Neural crest cell (in vitro differentiated cells): ENCODE data around the gene KIN. TPM values are rescaled to one million over a fixed set of nuclear protein-coding genes. Genes with fewer than 3 reads are reported as not detected.
"Not testable (repeated sequence)": the region's sequence is repeated elsewhere in the genome, so short reads cannot be mapped to it uniquely, and the experiment has no call there.

ENCODE experiments used
- DNase-seq: peaks from one replicate; pipeline ENCODE4 v3.0.0; 2021; ENCODE audit warnings: low read depth, mixed read lengths, low spot score
- H3K27ac Mint-ChIP-seq: one replicate; pipeline ENCODE4 v1.8.0; 2021; ENCODE audit warnings: mild to moderate bottlenecking, mixed read lengths; ENCODE audit not compliant: unreplicated experiment
- H3K27me3 Mint-ChIP-seq: 2 replicates; pipeline ENCODE4 v1.8.0; 2021; ENCODE audit warnings: low read depth, mild to moderate bottlenecking, mixed read lengths
- H3K36me3 Mint-ChIP-seq: 2 replicates; pipeline ENCODE4 v1.8.0; 2021; ENCODE audit warnings: low read depth, mild to moderate bottlenecking, mixed read lengths
- H3K4me1 Mint-ChIP-seq: 2 replicates; pipeline ENCODE4 v1.8.0; 2021; ENCODE audit warnings: mixed read lengths
- H3K4me3 Mint-ChIP-seq: one replicate; pipeline ENCODE4 v1.8.0; 2021; ENCODE audit warnings: mild to moderate bottlenecking, mixed read lengths
- H3K9me3 Mint-ChIP-seq: 2 replicates; pipeline ENCODE4 v1.8.0; 2021; ENCODE audit warnings: mixed read lengths
- CTCF ChIP-seq: fragments of 200-600 bp; sonication (generic); conservative IDR thresholded peaks from 2 replicates; pipeline ENCODE4 v1.5.0; 2021; ENCODE audit warnings: antibody characterized with exemption, mild to moderate bottlenecking
- total RNA-seq: library from RNA; stranded (reverse); gene quantifications from 2 replicates; pipeline ENCODE4 v1.2.1, GENCODE V29; 2021

Gene KIN
- total RNA-seq, 1 donor from 2014 or later = 17.3 TPM

DNA sequence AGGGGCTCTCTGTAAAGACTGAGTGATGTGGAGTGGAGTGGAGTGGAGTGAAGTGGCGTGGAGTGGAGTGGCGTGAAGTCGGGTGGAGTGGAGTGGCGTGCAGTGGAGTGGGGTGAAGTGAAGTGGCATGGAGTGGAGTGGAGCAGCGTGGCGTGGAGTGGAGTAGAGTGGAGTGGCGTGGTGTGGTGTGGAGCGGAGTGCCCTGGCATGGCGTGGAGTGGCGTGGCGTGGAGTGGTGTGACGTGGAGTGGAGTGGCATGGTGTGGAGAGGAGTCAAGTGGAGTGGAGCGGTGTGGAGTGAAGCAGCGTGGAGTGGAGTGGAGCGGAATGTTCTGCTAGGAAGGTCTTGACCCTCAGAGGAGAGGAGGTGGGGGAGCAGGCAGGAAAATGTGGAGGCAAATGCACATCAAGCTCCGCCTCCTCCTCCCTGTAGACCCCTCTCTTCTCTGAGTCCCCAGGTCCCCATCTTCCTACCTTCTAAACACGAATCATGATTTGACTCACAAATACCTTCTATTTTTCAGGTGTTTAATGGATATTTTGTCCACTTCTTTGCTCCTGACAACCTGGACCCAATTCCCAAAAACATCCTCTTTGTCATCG is 64.8 kb downstream of the KIN start:
- H3K27ac Mint-ChIP-seq = no peak overlapping the region
- no peaks in the 10 kb centered on the region for H3K36me3 Mint-ChIP-seq
- no peak for DNase-seq
- no peaks in the 10 kb centered on the region for H3K4me1 Mint-ChIP-seq
- H3K4me3 Mint-ChIP-seq = no peak overlapping the region
- TF ChIP-seq CTCF = no peak
- peaks cover 33% of the 10 kb centered on the region for H3K27me3 Mint-ChIP-seq
- H3K9me3 Mint-ChIP-seq = no peaks in the 10 kb centered on the region

DNA sequence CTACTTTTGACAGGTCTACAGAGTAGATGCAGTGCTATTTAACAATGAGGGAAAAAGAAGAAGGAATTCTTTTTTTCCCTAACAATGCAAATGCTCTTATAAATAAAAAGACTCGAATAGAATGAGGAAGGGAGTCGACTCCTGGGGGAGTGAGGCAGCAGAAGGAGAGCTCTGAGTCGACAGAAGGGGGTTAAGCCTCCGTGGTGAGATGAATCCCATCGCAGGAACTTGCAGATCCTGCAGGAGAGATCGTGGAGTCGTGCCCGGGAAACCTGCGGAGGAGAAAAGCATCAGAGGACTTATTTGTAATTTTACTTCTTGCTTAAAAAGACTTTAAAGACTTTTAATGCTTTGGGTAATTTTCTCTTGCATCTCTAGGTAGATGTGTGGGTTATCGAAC is 67.3 kb downstream of the KIN start:
- H3K27ac Mint-ChIP-seq = no peak overlapping the region
- no peak overlapping the region for H3K4me3 Mint-ChIP-seq
- H3K36me3 Mint-ChIP-seq = no peaks in the 10 kb centered on the region
- no peak for DNase-seq
- no peak for TF ChIP-seq CTCF
- H3K4me1 Mint-ChIP-seq = no peaks in the 10 kb centered on the region
- peaks cover 24% of the 10 kb centered on the region for H3K27me3 Mint-ChIP-seq
- no peaks in the 10 kb centered on the region for H3K9me3 Mint-ChIP-seq

- peaks cover 20% of the 10 kb centered on the region for H3K27me3 Mint-ChIP-seq
Measured at GRCh38 chr10:7718685-7719084, 69.1 kb downstream of the KIN start.

DNA sequence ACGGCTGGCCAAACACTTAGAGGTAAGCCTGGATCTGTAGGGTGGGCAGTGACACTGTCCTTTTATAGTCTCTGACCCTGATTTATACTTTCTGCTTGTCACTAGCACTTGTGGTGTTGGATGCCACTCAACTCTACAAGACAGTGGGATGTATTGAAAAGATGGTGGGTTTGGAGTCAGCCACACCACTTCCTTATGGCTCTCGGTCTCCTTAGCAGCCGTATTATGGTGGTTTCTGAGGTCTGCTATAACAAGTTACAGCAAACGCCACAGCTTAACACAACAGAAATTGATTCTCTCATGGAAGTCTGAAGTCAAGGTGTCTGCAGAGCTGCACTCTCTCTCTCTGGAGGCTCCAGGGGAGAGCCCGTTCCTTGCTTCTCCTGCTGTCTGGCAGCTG is 70.0 kb downstream of the KIN start:
- DNase-seq = no peak
- H3K36me3 Mint-ChIP-seq = no peaks in the 10 kb centered on the region
- TF ChIP-seq CTCF = no peak
- H3K27me3 Mint-ChIP-seq = peaks cover 16% of the 10 kb centered on the region
- H3K27ac Mint-ChIP-seq = no peak overlapping the region
- no peak overlapping the region for H3K4me3 Mint-ChIP-seq
- H3K4me1 Mint-ChIP-seq = no peaks in the 10 kb centered on the region
- H3K9me3 Mint-ChIP-seq = no peaks in the 10 kb centered on the region

More at GRCh38 chr10:7718685-7719084, 69.1 kb downstream of the KIN start:
- H3K4me1 Mint-ChIP-seq = no peaks in the 10 kb centered on the region
- TF ChIP-seq CTCF = no peak
- H3K36me3 Mint-ChIP-seq = no peaks in the 10 kb centered on the region
- no peak for DNase-seq
- H3K9me3 Mint-ChIP-seq = no peaks in the 10 kb centered on the region
- no peak overlapping the region for H3K27ac Mint-ChIP-seq
- no peak overlapping the region for H3K4me3 Mint-ChIP-seq

DNA sequence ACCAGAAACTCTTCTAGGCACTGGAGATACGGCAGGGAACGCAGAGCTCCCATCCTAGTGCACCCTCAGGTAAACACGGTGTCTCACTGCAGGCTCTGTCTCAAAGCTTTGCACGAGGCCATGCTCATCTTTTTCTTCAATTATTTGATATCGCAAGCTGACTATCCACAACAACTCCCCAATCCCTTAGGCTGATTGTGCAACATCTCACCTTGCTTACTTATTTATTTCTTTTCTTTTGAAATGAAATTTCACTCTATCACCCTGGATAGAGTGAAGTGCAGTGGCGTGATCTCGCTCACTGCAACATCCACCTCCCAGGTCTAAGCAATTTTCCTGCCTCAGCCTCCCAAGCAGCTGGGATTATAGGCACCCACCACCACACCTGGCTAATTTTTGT is 72.3 kb downstream of the KIN start:
- Mint-ChIP-seq H3K36me3 (no peaks in the 10 kb centered on the region), H3K4me3 (no peak overlapping the region)
- TF ChIP-seq CTCF = no peak

GRCh38 chr10:7711075-7711474 is 76.7 kb downstream of the KIN start:
- not testable (repeated sequence) for DNase-seq, H3K27ac Mint-ChIP-seq, H3K4me3 Mint-ChIP-seq, H3K4me1 Mint-ChIP-seq, H3K36me3 Mint-ChIP-seq, H3K27me3 Mint-ChIP-seq, H3K9me3 Mint-ChIP-seq

More for the DNA sequence above, 72.3 kb downstream of the KIN start:
- Mint-ChIP-seq H3K9me3 (peaks cover 5% of the 10 kb centered on the region), H3K4me1 (no peaks in the 10 kb centered on the region), H3K27me3 (no peaks in the 10 kb centered on the region), H3K27ac (no peak overlapping the region)
- no peak for DNase-seq
